ENCODE measurements around the gene ZPBP. TPM values are rescaled to one million over a fixed set of nuclear protein-coding genes. Genes with fewer than 3 reads are reported as not detected.

ZPBP gene
- total RNA-seq, 1 donor from 2014 or later: not detected

DNA sequence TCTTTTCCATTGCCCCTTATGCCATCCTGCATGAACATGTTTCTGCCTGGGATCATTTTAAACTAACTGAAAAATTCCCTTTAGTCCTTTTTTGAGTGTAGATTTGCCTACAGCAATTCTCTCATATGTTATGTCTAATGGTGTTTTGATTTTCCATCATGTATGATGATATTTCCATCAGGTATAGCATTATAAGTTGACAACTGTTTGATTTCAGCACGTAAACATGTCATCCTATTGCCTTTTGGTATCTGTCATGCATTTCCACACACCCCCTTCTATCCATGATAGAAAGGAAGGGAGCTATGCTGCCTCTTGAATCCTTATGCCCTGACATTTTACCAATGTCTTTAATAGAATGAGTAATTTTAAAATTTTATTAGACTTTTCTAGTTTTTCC lies 116.8 kb downstream of the ZPBP start:
- no peaks in the 10 kb centered on the region for H3K27me3 Mint-ChIP-seq
- no peaks in the 10 kb centered on the region for H3K36me3 Mint-ChIP-seq (ENCODE audit: low read depth)
- H3K9me3 Mint-ChIP-seq: no peaks in the 10 kb centered on the region
- H3K4me3 Mint-ChIP-seq: no peak overlapping the region
- DNase-seq: no peak
- H3K27ac Mint-ChIP-seq: no peak overlapping the region
- intact Hi-C loops (cut with micrococcal nuclease): no loop called here
- no peaks in the 10 kb centered on the region for H3K4me1 Mint-ChIP-seq

DNA sequence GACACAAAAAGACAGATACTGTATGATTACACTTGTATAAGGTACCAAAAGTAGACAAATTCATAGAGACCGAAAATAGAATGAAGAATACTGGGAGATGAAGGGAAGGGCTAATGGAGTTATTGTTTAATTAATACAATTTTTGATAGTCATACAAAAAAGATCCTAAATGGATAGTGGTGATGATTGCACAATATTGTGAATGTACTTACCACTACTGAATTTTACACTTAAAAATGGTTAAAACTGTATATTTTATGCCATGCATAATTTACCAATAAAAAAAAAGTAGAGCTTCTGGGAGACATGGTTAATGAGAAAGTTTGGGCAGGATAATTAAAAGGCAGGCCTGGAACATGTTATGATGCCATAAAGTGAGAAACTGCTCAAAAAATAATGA lies 119.0 kb downstream of the ZPBP start:
- no peaks in the 10 kb centered on the region for H3K9me3 Mint-ChIP-seq
- DNase-seq: no peak
- no peak overlapping the region for H3K27ac Mint-ChIP-seq
- no peaks in the 10 kb centered on the region for H3K36me3 Mint-ChIP-seq (ENCODE audit: low read depth)
- no peak overlapping the region for H3K4me3 Mint-ChIP-seq
- no peaks in the 10 kb centered on the region for H3K4me1 Mint-ChIP-seq
- intact Hi-C loops (cut with micrococcal nuclease): no loop called here
- no peaks in the 10 kb centered on the region for H3K27me3 Mint-ChIP-seq

DNA sequence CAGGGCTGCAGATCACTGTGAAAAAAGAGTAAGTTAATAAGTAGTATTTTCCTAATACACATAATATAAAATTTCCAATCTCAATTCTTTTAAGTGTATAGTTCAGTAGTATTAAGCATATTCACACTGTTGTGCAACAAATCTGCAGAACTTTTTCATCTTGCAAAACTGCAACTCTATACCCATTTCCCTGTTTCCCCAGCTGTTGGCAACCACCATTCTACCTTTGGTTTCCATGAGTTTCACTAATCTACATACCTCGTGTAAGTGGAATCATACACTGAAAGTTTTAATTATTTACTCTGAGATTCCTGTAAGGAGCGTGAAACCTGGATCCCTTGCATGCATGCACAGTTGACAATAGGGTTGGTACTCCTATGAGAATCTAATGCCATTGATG lies 155.4 kb downstream of the ZPBP start:
- DNase-seq: no peak
- Mint-ChIP-seq H3K4me1 (no peaks in the 10 kb centered on the region), H3K27ac (no peak overlapping the region), H3K27me3 (no peaks in the 10 kb centered on the region), H3K4me3 (no peak overlapping the region), H3K9me3 (peaks cover 3% of the 10 kb centered on the region), H3K36me3 (ENCODE audit: low read depth) (no peaks in the 10 kb centered on the region)
- intact Hi-C loops (cut with micrococcal nuclease): no loop called here

DNA sequence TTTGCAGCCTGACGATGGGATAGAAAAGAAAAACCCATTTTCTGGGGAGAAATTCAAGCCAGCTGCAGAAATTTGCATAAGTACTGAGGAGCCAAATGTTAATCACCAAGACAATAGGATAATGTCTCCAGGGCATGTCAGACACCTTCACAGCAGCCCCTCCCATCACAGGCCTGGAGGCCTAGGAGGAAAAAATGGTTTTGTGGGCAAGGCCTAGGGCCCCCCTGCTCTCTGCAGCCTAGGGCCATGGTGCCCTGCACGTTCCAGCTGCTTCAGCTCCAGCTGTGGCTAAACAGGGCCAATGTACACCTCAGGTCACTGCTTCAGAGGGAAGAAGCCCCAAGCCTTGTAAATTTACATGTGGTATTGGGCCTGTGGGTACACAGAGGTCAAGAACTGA lies 161.4 kb downstream of the ZPBP start:
- no peak for DNase-seq
- Mint-ChIP-seq H3K27ac (no peak overlapping the region), H3K4me1 (no peaks in the 10 kb centered on the region), H3K36me3 (ENCODE audit: low read depth) (no peaks in the 10 kb centered on the region), H3K9me3 (peaks cover 9% of the 10 kb centered on the region), H3K4me3 (no peak overlapping the region), H3K27me3 (no peaks in the 10 kb centered on the region)
- intact Hi-C loops (cut with micrococcal nuclease): no loop called here

DNA sequence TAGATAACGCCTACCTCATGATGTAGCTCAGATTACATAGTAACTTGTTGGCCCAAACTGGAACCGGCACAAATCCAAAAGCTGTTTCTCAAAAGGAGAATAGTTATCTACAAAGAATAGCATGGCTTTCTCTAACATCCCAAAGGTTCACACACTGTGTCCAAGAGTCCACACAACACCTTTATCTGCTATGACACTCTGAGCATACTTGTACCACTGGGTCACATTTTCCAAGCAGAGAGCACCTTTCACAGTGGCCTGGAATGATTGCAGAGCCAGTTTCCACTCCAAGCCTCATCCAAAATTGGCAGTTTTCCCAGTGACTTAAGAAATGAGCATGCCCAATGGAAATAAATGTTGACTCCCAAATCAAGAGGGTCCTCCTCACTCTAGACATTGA lies 164.3 kb downstream of the ZPBP start:
- Mint-ChIP-seq H3K27ac (no peak overlapping the region), H3K4me1 (no peaks in the 10 kb centered on the region), H3K27me3 (no peaks in the 10 kb centered on the region), H3K9me3 (peaks cover 9% of the 10 kb centered on the region), H3K4me3 (no peak overlapping the region), H3K36me3 (ENCODE audit: low read depth) (no peaks in the 10 kb centered on the region)
- DNase-seq: no peak
- intact Hi-C loops (cut with micrococcal nuclease): no loop called here

DNA sequence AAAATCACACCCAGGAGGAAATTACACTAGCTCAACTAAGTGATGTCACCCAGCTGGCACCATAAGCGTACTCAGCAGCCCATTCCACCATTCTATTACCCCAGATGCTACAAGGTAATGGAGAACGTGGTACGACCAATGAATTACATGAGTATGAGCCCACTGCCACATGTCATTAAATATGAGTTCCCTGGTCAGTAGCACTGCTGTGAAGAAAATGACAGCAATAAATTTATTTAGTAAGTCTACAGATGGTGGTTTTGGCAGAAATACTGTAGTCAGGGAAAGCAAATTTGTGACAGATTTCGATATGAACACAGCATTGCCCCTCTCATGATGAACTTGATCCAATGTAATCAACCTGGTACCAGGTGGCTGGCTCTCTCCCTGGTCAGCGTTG lies 165.4 kb downstream of the ZPBP start:
- no peaks in the 10 kb centered on the region for H3K36me3 Mint-ChIP-seq (ENCODE audit: low read depth)
- DNase-seq: no peak
- no peak overlapping the region for H3K27ac Mint-ChIP-seq
- intact Hi-C loops (cut with micrococcal nuclease): no loop called here
- H3K9me3 Mint-ChIP-seq: peaks cover 6% of the 10 kb centered on the region
- H3K4me1 Mint-ChIP-seq: no peaks in the 10 kb centered on the region
- no peaks in the 10 kb centered on the region for H3K27me3 Mint-ChIP-seq
- H3K4me3 Mint-ChIP-seq: no peak overlapping the region

DNA sequence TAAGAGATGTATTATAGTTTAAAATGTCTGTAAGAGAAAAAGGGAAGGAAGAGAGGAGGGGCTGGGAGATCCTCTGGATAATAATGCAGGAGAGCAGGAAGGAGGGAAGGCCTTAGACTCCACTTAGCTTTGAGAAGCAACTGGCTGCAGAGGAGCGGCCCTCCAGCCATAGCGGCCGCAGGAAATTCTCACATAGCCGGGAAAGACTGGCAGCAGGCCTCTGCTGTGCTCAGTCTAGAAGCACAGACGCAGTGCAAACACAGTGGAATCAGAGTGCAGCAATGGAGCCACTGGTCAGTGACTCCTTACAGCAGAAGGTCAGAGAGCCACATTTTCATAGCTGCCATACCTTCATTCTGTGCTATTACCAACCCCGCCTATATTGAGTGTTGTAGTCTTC lies 166.3 kb downstream of the ZPBP start:
- H3K4me3 Mint-ChIP-seq: no peak overlapping the region
- peaks cover 4% of the 10 kb centered on the region for H3K9me3 Mint-ChIP-seq
- no peak for DNase-seq
- no peaks in the 10 kb centered on the region for H3K36me3 Mint-ChIP-seq (ENCODE audit: low read depth)
- no peaks in the 10 kb centered on the region for H3K27me3 Mint-ChIP-seq
- no peaks in the 10 kb centered on the region for H3K4me1 Mint-ChIP-seq
- no peak overlapping the region for H3K27ac Mint-ChIP-seq
- intact Hi-C loops (cut with micrococcal nuclease): no loop called here

DNA sequence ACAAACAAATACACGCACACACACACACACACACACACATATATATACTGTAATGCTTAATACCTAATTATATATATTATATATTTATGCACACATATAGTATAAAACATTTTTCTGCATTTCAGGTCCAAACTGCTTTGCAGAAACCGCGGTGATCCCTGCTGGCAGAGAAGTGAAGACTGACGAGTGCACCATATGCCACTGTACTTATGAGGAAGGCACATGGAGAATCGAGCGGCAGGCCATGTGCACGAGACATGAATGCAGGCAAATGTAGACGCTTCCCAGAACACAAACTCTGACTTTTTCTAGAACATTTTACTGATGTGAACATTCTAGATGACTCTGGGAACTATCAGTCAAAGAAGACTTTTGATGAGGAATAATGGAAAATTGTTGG lies 181.1 kb downstream of the ZPBP start:
- intact Hi-C loops (cut with micrococcal nuclease): no loop called here
- no peaks in the 10 kb centered on the region for H3K36me3 Mint-ChIP-seq (ENCODE audit: low read depth)
- H3K4me1 Mint-ChIP-seq: no peaks in the 10 kb centered on the region
- H3K27me3 Mint-ChIP-seq: no peaks in the 10 kb centered on the region
- no peak overlapping the region for H3K27ac Mint-ChIP-seq
- no peaks in the 10 kb centered on the region for H3K9me3 Mint-ChIP-seq
- H3K4me3 Mint-ChIP-seq: no peak overlapping the region
- no peak for DNase-seq

DNA sequence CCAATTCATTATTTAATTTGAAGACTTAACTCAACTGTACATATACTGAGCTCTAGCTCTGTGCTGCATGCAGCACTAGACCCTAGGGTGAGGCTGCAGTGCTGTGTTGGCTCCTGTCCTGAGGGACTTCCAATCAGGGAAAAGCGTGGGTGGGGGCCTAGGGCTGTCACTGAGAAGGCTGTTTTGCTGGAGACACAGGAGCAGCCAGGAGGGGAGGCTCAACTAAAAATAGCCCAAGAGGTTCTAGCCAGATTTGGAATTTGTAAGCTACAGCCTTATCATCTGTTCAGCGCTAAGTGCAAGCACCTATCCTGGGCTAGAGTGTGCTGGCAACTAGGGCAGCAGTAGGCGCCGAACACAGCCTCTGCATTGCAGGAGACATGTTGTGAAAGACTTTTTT lies 198.5 kb downstream of the ZPBP start:
- Mint-ChIP-seq H3K36me3 (ENCODE audit: low read depth) (no peaks in the 10 kb centered on the region), H3K27me3 (no peaks in the 10 kb centered on the region), H3K27ac (no peak overlapping the region), H3K9me3 (no peaks in the 10 kb centered on the region), H3K4me3 (no peak overlapping the region), H3K4me1 (no peaks in the 10 kb centered on the region)
- intact Hi-C loops (cut with micrococcal nuclease): no loop called here
- no peak for DNase-seq

DNA sequence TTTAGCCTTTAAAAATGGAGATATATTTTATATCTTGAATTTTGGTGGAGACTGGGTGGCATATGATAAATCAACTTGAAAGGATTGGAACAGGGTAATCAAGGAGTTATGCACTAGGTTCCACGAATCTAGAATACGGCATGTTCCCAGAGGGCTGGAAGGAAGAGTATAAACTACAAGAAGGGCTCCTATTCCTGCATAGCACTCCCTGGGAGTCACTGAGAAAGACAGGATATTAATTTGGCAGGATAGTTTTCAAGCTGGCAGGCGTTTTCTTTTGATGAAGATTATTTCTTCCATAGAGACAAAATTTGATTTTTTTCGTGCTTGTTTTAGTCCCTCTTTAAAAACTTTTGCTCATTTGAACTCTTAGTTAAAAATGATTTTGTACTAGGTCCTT lies 199.9 kb downstream of the ZPBP start:
- Mint-ChIP-seq H3K27ac (no peak overlapping the region), H3K9me3 (no peaks in the 10 kb centered on the region), H3K27me3 (no peaks in the 10 kb centered on the region), H3K36me3 (ENCODE audit: low read depth) (no peaks in the 10 kb centered on the region), H3K4me3 (no peak overlapping the region), H3K4me1 (no peaks in the 10 kb centered on the region)
- no peak for DNase-seq
- intact Hi-C loops (cut with micrococcal nuclease): no loop called here

DNA sequence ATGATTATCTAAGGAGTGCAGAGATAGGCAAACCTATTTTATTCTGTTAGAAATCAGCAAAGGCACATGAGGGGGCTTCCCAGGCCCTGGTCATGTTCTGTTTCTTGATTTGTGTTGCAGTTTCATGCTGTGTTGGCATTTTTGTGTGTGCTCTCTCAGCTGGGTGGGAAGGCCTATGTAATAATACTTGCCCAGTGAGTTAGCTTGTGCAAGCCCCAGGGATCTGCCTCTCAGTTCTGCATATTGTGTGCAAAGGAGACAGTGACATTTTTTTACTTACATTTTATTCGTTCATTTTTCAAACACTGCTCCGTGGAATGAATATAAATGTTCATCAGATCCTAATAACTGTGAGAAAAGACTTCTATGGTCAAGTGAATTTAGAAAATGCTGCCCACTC lies 200.6 kb downstream of the ZPBP start:
- no peaks in the 10 kb centered on the region for H3K9me3 Mint-ChIP-seq
- H3K4me1 Mint-ChIP-seq: no peaks in the 10 kb centered on the region
- intact Hi-C loops (cut with micrococcal nuclease): no loop called here

More for the DNA sequence above, 200.6 kb downstream of the ZPBP start:
- Mint-ChIP-seq H3K4me3 (no peak overlapping the region), H3K27me3 (no peaks in the 10 kb centered on the region), H3K27ac (no peak overlapping the region), H3K36me3 (ENCODE audit: low read depth) (no peaks in the 10 kb centered on the region)
- DNase-seq: no peak

Other genes starting within 250 kb of the ZPBP start
- gene IKZF1, start 211.5 kb upstream of the ZPBP start, total RNA-seq: 282 and 292 TPM in 2 replicates

Data from activated CD4-positive, alpha-beta T cell treated with anti-CD3 and anti-CD28 coated beads, Interleukin-2, amount 10 ng/mL, durations not matched to agents 24 days and 14 days (primary cell).